ENCODE measurements around the gene SPDYE18. TPM values are rescaled to one million over a fixed set of nuclear protein-coding genes. Genes with fewer than 3 reads are reported as not detected.
"Not testable (repeated sequence)": the region's sequence is repeated elsewhere in the genome, so short reads cannot be mapped to it uniquely, and the experiment has no call there.

Gene SPDYE18
- total RNA-seq, 1 donor from 2014 or later, result 0.63 TPM

DNA sequence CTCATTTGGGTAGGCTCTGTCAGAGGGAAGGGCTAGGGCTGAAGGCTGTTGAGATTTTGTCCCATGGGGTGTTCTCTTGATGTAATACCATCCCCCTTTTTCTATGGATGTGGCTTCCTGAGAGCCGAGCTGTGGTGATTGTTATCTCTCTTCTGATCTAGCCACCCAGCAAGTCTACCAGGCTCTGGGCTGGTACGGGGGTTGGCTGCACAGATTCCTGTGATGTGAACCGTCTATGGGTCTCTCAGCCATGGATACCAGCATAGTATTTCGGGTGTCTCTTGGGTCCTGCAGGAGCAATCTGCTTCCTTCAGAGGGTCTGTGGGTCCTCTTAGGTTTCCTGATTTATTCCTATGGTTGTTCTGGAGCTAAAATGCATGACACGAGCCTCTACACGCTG, 8.8 kb upstream of the SPDYE18 start:
- peaks cover 43% of the 10 kb centered on the region for H3K9me3 Mint-ChIP-seq
- H3K27me3 Mint-ChIP-seq (ENCODE audit: low read depth); H3K4me1 Mint-ChIP-seq; H3K4me3 Mint-ChIP-seq; H3K27ac Mint-ChIP-seq; DNase-seq (ENCODE audit: low spot score in 2 of 2, unreplicated experiment in 2 of 2): not testable (repeated sequence)
- peaks cover 43% of the 10 kb centered on the region for H3K36me3 Mint-ChIP-seq

DNA sequence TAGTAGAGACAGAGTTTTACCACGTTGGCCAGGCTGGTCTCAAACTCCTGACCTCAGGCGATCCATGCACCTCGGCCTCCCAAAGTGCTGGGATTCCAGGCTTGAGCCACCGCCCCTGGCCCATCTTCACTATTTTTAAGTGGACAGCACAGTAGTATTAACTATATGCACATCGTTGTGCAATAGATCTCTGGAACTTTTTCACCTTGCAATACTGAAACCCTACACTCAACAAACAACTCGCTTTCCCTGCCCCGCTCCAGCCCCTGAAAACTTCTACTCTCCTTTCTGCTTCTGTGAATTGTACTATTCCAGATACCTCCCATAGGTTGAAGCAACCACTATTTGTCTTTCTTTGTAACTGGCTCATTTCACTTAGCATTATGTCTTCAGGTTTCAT, 3.5 kb upstream of the SPDYE18 start:
- H3K4me3 Mint-ChIP-seq; H3K27ac Mint-ChIP-seq; H3K27me3 Mint-ChIP-seq (ENCODE audit: low read depth); DNase-seq (ENCODE audit: low spot score in 2 of 2, unreplicated experiment in 2 of 2); H3K4me1 Mint-ChIP-seq: not testable (repeated sequence)
- H3K36me3 Mint-ChIP-seq, result peaks cover 29% of the 10 kb centered on the region
- peaks cover 32% of the 10 kb centered on the region for H3K9me3 Mint-ChIP-seq

- not testable (repeated sequence) for H3K27me3 Mint-ChIP-seq (ENCODE audit: low read depth); H3K27ac Mint-ChIP-seq; DNase-seq (ENCODE audit: low spot score in 2 of 2, unreplicated experiment in 2 of 2); H3K4me1 Mint-ChIP-seq; H3K4me3 Mint-ChIP-seq
- Mint-ChIP-seq H3K36me3 (peaks cover 13% of the 10 kb centered on the region), H3K9me3 (peaks cover 19% of the 10 kb centered on the region)
Observed at GRCh38 chr7:77063732-77064131, 1.4 kb upstream of the SPDYE18 start.

DNA sequence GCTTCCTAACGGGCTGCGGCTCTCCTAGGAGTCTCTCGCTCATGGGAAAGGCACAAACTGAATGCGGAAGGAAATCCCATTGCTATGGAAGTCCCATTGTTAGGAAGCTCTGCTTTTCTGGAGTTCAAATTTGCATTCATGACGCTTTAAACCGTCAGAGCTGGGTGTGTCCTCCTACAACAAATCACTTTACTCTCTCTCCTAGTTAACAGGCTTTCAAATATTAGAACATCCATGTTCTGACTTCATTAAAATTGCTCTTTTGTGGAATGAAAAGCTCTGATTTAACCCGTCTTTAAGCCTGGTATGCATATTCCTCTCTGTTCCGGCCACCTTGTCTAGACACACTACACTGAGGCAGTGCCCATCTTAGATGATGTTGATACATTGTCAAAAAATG, 30.1 kb downstream of the SPDYE18 start, which contains the start of gene SPDYE17:
TSS of gene SPDYE17 (minus strand) at position 101 of the 400 bp plus-strand sequence. CDS start 1,791 bp downstream, outside the sequence.
- DNase-seq (ENCODE audit: low spot score in 2 of 2, unreplicated experiment in 2 of 2); H3K27me3 Mint-ChIP-seq (ENCODE audit: low read depth); H3K27ac Mint-ChIP-seq; H3K4me1 Mint-ChIP-seq; H3K4me3 Mint-ChIP-seq; H3K9me3 Mint-ChIP-seq; H3K36me3 Mint-ChIP-seq: not testable (repeated sequence)

GRCh38 chr7:77026349-77026748, 36.0 kb downstream of the SPDYE18 start:
- not testable (repeated sequence) for H3K4me3 Mint-ChIP-seq; H3K4me1 Mint-ChIP-seq; DNase-seq (ENCODE audit: low spot score in 2 of 2, unreplicated experiment in 2 of 2); H3K9me3 Mint-ChIP-seq; H3K36me3 Mint-ChIP-seq; H3K27me3 Mint-ChIP-seq (ENCODE audit: low read depth); H3K27ac Mint-ChIP-seq

DNA sequence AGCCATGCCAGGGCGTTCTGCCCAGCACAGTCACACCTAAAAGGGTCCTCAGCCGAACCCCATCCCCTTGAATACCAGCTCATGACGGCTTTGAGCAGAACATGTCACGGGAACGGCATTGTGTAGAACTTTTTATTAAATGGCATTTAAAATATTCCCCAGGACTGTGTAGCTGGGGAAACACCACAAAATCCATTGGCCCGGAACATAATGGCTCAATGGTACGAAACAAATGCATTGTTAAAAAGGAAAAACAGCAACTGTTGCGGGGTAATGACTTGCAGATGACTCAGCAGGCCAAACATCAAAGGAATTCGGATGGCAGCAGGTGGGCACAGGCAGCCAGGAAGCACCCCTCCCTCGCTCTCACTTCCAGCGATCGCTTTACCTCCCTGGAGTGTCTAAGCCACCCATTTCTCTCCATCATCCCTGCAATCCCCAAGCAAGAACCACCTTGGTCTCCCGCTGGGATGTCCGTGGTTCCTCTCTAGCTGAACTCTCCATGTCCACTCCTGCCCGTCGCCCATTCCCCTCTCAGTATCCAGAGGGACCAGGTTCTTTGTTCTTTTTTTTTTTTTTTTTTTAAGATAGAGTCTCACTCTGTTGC, 52.2 kb downstream of the SPDYE18 start:
- DNase-seq (ENCODE audit: low spot score in 2 of 2, unreplicated experiment in 2 of 2); H3K27ac Mint-ChIP-seq; H3K27me3 Mint-ChIP-seq (ENCODE audit: low read depth); H3K9me3 Mint-ChIP-seq; H3K4me3 Mint-ChIP-seq; H3K36me3 Mint-ChIP-seq; H3K4me1 Mint-ChIP-seq: not testable (repeated sequence)

- H3K4me1 Mint-ChIP-seq; H3K4me3 Mint-ChIP-seq; H3K36me3 Mint-ChIP-seq; DNase-seq (ENCODE audit: low spot score in 2 of 2, unreplicated experiment in 2 of 2); H3K9me3 Mint-ChIP-seq; H3K27ac Mint-ChIP-seq; H3K27me3 Mint-ChIP-seq (ENCODE audit: low read depth): not testable (repeated sequence)
Observed at GRCh38 chr7:77008000-77008399, 54.4 kb downstream of the SPDYE18 start.

DNA sequence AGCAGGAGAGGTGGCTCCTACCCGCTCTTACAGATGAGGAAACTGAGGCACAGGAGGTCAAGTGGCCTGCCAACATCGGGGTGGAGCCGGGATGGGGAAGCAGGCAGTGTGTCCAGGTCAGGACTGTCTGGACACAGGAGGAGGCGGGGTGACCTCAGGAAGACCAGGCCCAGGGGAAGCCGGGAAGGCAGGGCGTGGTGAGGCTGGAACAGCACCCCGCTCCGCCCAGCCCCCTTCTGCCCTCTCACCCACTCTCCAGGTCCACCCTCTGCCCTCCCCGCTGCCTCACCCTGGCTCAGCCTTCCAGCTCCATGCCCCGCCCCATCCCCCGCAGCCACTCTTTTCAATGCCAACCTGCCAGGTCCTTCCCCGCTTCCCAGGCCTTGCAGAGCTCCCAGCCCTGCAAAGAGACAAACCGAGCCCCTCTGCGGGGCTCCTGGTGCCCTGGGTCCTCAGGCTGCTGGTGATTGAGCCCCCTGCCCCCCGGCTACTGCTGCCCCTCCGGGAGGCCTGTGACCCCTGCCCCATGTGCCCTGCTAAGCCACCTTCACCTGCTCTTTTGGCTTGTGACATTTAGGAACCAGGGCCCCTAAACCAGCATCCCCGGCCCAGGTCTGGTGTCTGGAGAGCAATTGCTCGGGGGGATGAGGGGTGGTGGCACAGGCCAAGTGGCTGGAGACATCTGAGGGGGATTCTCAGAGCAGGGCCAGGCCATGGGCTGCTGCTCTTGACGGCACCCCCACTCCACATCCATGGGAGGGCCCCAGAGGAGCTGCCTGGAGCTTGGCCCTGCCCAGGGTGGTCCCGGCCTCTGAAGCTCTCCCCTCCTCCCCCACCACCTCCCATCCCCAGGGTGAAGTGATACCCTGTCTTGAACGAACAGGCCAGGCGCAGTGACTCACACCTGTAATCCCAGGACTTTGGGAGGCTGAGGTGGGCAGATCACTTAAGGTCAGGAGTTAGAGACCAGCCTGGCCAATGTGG, 55.9 kb downstream of the SPDYE18 start:
- H3K4me3 Mint-ChIP-seq; H3K9me3 Mint-ChIP-seq; H3K27me3 Mint-ChIP-seq (ENCODE audit: low read depth); H3K36me3 Mint-ChIP-seq; H3K4me1 Mint-ChIP-seq; H3K27ac Mint-ChIP-seq; DNase-seq (ENCODE audit: low spot score in 2 of 2, unreplicated experiment in 2 of 2): not testable (repeated sequence)

GRCh38 chr7:77005461-77006057, 56.8 kb downstream of the SPDYE18 start:
- DNase-seq (ENCODE audit: low spot score in 2 of 2, unreplicated experiment in 2 of 2), result not testable (repeated sequence)

DNA sequence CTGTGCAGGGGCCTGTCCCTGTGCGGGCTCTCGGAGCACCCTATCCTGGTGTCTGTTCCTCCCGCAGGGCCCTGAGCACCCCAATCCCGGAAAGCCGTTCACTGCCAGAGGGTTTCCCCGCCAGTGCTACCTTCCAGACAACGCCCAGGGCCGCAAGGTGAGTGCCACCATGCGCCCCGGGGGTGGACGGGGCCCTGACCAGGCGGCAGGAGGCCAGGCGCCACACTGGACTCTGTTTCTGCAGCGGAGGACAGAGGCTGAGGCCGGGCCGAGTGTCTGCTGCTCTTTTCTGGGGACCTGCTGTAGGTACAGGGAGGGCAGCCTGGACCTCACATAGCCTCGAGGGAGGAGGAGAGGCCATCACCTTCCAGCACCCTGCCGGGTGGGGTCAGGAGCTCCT, 58.2 kb downstream of the SPDYE18 start:
- DNase-seq (ENCODE audit: low spot score in 2 of 2, unreplicated experiment in 2 of 2); H3K4me3 Mint-ChIP-seq; H3K36me3 Mint-ChIP-seq; H3K9me3 Mint-ChIP-seq; H3K27ac Mint-ChIP-seq; H3K4me1 Mint-ChIP-seq; H3K27me3 Mint-ChIP-seq (ENCODE audit: low read depth): not testable (repeated sequence)

More at GRCh38 chr7:77005461-77006057, 56.8 kb downstream of the SPDYE18 start:
- H3K36me3 Mint-ChIP-seq; H3K4me3 Mint-ChIP-seq; H3K27ac Mint-ChIP-seq; H3K9me3 Mint-ChIP-seq; H3K4me1 Mint-ChIP-seq; H3K27me3 Mint-ChIP-seq (ENCODE audit: low read depth): not testable (repeated sequence)

- H3K27me3 Mint-ChIP-seq (ENCODE audit: low read depth); H3K4me3 Mint-ChIP-seq; H3K27ac Mint-ChIP-seq; H3K9me3 Mint-ChIP-seq; H3K4me1 Mint-ChIP-seq; H3K36me3 Mint-ChIP-seq; DNase-seq (ENCODE audit: low spot score in 2 of 2, unreplicated experiment in 2 of 2): not testable (repeated sequence)
Observed at GRCh38 chr7:77003241-77003640, 59.1 kb downstream of the SPDYE18 start.

- DNase-seq (ENCODE audit: low spot score in 2 of 2, unreplicated experiment in 2 of 2); H3K4me3 Mint-ChIP-seq; H3K36me3 Mint-ChIP-seq; H3K4me1 Mint-ChIP-seq; H3K9me3 Mint-ChIP-seq; H3K27ac Mint-ChIP-seq; H3K27me3 Mint-ChIP-seq (ENCODE audit: low read depth): not testable (repeated sequence)
Observed at GRCh38 chr7:77002678-77003233, 59.6 kb downstream of the SPDYE18 start.

- not testable (repeated sequence) for H3K4me1 Mint-ChIP-seq
Observed at GRCh38 chr7:77002104-77002503, 60.3 kb downstream of the SPDYE18 start.

More at GRCh38 chr7:77002104-77002503, 60.3 kb downstream of the SPDYE18 start:
- DNase-seq (ENCODE audit: low spot score in 2 of 2, unreplicated experiment in 2 of 2); H3K4me3 Mint-ChIP-seq; H3K27me3 Mint-ChIP-seq (ENCODE audit: low read depth); H3K9me3 Mint-ChIP-seq; H3K36me3 Mint-ChIP-seq; H3K27ac Mint-ChIP-seq: not testable (repeated sequence)
